NCI-H1417 treated with DMSO at 0.1 percent for 48 hours (cell line): ENCODE results near the gene KRT73.

ENCODE experiments used
- DNase-seq: peaks from one replicate; lab custom pipeline; 2025; lab: John Stamatoyannopoulos, UW

KRT73 gene

GRCh38 chr12:52645120-52645761 is 26.9 kb upstream of the KRT73 start:
- DNase-seq: no peak

GRCh38 chr12:52644078-52644415 is 25.7 kb upstream of the KRT73 start:
- no peak for DNase-seq

- no peak for DNase-seq
Observed at GRCh38 chr12:52643233-52644077, 25.1 kb upstream of the KRT73 start.

- no peak for DNase-seq
Observed at GRCh38 chr12:52641468-52641867, 23.1 kb upstream of the KRT73 start.

- no peak for DNase-seq
Observed at GRCh38 chr12:52637299-52637698, 18.9 kb upstream of the KRT73 start.

GRCh38 chr12:52636592-52637258 is 18.4 kb upstream of the KRT73 start:
- DNase-seq: no peak

- no peak for DNase-seq
Observed at GRCh38 chr12:52636189-52636588, 17.8 kb upstream of the KRT73 start.

GRCh38 chr12:52634266-52635056 is 16.1 kb upstream of the KRT73 start:
- DNase-seq: no peak

- no peak for DNase-seq
Observed at GRCh38 chr12:52633383-52633782, 15.0 kb upstream of the KRT73 start.

- DNase-seq: no peak
Observed at GRCh38 chr12:52632656-52633055, 14.3 kb upstream of the KRT73 start.

GRCh38 chr12:52631676-52632459 is 13.5 kb upstream of the KRT73 start:
- no peak for DNase-seq

- no peak for DNase-seq
Observed at GRCh38 chr12:52631264-52631663, 12.9 kb upstream of the KRT73 start.

- no peak for DNase-seq
Observed at GRCh38 chr12:52630599-52631200, 12.3 kb upstream of the KRT73 start.

- no peak for DNase-seq
Observed at GRCh38 chr12:52630008-52630500, 11.7 kb upstream of the KRT73 start.

- DNase-seq: no peak
Observed at GRCh38 chr12:52629281-52630007, 11.1 kb upstream of the KRT73 start.

GRCh38 chr12:52628841-52629240 is 10.5 kb upstream of the KRT73 start:
- no peak for DNase-seq

GRCh38 chr12:52628111-52628507 is 9.8 kb upstream of the KRT73 start:
- no peak for DNase-seq

- DNase-seq: no peak
Observed at GRCh38 chr12:52627395-52628110, 9.2 kb upstream of the KRT73 start.

GRCh38 chr12:52622349-52622748 is 4.0 kb upstream of the KRT73 start:
- DNase-seq: no peak

- DNase-seq: no peak
Observed at GRCh38 chr12:52618866-52619265, 507 bp upstream of the KRT73 start.
